Fibroblast of skin of right biceps (primary cell): ENCODE results near the gene KCNJ3.
A peak's percentile ranks its signal among the peaks of the same experiment; 100 is the strongest.

Experiments
- DNase-seq: peaks from one replicate; pipeline ENCODE4 v3.0.0-alpha.2; 2013

Gene KCNJ3

DNA sequence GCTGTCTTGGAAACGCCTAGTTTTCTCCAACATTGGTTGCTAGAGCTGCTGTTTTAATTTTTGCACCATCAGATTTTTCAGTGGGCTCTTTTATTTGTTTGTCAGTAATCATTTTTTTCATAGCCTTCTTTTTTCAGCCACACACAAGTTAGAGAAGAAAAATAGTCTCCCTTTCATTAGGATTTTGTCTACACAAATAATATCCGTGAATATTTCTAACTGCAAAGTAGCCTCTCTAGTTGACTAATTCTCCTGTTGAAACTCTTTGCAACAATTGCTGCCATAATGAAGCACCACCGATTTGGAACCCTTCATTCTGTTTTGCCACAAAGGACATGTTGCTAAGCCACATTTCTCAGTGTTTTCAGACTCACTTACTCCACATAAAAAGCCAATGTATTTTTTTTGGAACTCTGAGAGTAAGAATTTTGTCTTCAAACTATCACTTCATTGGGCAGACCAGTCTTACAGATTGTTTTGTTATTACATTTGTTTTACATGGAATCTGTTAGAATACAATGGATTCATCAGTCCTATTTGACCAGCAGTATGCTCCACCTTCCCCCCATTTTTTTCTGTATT lies 9.6 kb downstream of the KCNJ3 start:
- no peak for DNase-seq

DNA sequence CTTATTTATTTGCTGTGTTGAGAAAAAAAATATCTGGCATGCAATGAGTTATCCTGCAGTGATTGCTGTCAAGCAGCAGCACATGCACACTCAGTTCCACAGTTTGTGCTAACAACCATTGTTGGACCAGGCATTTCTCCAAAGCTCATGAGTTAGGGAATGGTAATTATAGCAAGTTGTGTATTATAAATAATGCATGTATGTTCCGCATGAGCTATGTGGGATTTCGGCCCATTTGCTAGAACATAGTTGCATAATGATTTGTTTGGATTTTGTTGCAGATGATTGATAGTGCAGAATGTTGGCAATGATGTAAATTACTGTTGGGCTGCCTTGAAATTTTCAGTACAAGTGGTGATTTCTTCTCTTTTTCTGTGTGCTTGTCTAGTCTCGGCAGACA lies 10.7 kb downstream of the KCNJ3 start:
- DNase-seq = no peak

DNA sequence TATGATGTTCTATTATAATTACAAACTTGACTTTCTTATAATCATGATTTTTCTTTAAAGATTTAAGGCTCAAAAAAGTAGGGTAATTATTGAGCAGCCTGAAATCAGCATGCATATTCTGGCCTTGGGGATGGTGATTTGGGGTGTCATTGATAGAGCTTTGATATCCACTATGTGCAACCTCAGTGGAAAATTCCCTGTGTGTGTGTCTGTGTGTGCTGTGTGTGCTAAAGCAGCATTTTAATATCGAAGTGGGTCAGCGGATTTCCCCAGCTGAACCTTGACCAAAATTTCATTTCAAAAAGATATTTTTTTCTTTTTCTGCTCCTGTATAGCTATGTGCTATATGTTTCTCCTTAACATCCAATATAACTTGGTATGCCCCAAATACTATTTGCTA lies 11.6 kb downstream of the KCNJ3 start:
- DNase-seq = no peak

DNA sequence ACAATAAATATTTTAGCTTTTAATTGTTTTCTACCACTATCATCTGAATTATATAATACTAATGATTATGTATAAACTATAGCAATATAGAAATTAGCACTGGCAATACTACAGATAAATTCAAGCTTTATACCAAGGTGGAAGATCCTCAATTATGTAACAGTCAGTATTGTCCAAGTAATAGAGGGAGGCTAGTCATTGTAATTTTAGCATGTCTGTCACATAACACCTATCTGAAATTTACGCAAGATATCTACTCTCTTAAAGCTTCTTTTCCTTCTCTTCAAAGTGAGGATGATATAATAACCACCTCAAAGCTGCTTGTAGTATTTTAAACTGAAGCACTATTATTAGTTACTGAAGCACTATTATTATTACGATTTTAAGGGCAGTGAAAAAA lies 12.2 kb downstream of the KCNJ3 start:
- DNase-seq = no peak

DNA sequence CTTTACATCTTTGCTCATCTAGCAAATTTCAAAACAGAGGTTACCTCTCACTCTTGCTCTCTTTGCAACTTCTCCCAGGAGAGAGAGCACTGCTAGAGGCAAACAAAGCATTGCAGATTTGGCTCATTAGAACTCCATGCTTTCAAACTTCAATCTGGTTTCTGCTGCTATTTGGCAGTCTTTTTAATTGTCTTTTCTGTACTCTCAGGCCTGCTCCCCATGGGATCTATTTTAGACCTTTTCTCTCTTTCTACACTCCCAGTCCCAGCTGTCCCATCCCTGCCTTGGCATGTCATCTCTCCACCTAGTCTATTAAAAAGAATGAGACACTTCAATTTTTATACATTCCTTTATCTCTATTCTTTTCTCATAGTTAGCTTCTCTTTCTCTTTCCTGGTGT lies 15.2 kb downstream of the KCNJ3 start:
- no peak for DNase-seq

DNA sequence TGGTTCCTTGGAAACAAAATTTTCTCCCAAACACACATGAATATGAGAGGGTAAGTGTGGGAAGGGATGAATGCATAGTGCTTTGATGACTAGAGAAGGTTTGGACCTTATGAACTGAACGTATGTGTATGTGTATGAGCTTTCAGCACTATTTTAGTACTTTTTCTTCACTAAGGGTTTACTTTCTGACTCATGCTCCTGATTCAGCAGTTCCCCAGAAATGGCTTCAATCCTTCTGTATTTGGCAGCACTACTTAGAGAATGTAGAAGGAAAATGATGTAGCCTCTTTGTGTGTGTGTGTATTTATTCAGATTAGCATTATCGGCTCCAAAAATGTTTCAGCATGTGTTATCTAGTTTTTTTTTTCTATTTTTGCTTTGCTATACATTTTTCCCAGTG lies 22.2 kb downstream of the KCNJ3 start:
- peak; percentile 45 for DNase-seq

DNA sequence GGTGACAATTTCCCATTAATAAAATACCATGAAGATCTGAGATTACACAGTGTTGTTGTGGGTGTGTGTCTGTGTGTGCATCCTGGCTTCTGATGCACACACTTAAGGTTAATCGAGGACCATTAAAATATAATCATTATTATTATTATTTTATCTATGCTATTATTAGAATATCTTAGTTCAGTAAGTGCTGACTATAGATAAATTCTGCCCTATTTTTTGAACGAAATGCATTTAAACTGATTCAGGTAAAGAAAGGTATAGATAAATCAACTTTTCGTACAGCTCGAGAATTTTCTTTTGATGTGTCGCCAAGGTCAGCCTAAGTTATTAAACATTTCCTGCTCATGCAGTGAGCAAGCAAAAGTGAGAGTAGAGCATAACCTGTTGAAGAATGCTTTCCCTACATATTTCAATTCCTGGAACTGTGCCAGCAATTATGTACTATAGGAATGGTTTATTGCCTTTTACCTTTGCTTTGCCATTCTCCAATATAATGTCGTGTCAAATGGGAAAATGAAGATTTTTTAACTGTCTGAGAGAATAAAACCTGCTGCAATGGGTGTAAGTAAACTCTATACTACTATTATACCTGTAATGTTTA lies 25.8 kb downstream of the KCNJ3 start:
- DNase-seq = no peak

DNA sequence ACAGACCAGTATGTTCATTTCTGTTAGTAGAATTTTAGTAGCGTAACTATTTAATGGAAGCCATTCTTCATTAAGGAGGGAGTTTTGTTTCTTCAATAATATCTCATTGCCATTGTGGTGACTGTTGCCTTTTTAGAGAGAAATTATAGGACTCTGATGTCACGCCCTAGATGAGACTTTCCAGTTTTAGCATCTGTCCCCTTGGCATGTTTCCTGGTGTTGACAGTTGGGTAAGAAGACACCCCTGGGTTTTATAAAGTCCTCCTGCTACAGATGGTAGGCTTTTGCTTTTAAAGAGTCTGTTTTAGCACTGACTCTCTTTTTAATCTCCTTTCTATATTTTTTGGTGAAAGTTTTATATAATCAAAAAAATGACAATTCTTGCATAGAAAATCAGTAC lies 41.9 kb downstream of the KCNJ3 start:
- no peak for DNase-seq

DNA sequence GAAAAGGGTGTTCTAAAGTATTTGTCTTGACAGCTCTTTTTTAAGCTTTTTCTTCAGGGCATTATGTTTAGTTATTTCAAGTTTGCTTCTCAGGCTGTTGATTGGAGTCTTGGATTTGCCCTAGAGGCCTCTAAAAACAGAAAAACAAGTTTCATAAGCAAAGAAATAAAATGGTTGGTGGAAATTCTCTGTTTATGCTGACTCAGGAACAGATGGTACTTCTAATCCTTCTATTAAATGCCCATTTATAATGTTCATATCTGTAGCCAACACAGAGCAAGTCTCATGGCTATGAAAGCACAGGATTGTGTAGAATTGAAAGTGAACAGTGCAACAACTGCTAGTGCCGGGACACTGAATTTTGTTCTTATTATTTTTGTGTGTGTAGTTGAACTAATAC lies 60.4 kb downstream of the KCNJ3 start:
- DNase-seq = no peak

DNA sequence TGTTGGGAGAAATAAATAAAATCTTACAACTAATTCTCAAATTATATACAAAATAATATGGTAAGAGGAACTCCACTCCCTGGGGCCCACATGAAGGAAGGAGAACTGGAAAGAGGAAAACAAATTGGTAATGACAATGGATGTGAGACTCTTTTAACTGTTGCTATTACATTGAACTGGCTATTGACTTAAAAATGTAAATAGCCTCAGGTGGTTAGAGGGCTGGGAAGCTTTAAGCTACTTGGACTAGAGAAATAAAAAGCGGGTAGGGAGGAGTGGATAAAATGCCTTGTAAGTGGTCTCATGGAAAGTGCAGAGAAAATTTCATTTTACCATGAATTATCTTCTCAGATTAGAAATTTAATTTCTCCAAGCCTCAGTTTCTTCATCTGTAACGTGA lies 64.1 kb downstream of the KCNJ3 start:
- no peak for DNase-seq

DNA sequence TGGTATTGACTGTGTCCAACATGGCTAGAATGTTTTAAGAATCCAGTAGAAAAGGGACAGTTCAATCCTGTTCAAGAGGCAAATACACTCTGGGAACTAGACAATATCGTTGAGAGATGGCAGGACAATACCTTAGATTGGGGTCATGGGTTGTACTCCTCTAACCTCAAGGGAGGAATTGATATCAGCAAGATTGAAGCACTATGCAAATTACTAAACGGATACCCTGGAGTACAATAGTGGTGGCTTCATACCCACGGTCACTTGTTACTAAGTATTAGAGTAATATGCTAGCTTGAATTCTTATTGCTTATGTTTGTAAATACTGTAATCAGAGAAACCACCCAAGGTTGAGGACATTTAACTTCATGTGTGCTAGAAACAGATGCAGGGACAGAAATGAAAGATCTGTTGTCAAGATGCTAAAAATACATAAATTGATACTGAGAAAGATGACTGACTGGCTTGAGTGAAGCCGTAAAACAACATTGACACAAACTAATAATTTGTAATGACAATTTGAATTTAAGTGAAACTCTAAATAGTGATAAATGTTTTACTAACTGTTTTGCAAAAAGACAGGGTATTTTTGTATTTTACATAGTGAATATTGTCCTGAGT lies 73.3 kb downstream of the KCNJ3 start:
- no peak for DNase-seq

DNA sequence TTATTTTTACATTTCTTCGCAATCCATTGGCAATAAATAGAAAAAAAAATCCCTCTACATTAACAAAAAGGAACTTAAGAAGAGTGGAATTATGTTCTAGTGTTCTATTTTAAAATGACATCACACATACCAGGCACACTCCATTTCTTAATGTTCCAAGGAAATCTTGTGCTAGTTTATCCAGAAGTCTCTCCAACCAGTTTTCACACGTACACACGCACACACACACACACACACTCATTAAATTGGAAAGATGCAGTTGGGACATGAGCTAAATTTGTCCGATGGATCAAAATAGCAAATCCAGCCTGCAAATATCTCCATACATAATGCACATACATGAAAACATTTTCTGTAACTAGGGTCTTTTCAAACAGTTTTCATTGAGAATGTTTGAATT lies 78.3 kb downstream of the KCNJ3 start:
- DNase-seq = no peak

DNA sequence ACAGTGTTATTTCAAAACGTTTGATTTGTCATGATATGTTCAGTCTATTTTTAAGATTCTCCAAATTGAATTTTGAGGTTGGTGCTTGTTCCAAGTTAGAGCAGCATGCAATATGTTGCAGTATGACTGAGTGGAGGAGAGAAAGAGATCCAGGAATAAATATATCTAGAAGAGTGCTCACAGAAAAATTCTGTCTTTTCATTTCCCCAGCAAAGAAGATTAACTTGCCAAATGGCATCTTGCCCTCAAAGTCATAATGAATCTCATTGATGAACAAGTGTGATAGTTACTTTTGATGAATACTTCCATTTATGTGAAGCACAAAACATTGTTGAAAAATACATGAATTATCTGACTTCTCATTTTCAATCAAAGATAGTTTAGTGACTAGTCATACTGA lies 95.9 kb downstream of the KCNJ3 start:
- DNase-seq = no peak

DNA sequence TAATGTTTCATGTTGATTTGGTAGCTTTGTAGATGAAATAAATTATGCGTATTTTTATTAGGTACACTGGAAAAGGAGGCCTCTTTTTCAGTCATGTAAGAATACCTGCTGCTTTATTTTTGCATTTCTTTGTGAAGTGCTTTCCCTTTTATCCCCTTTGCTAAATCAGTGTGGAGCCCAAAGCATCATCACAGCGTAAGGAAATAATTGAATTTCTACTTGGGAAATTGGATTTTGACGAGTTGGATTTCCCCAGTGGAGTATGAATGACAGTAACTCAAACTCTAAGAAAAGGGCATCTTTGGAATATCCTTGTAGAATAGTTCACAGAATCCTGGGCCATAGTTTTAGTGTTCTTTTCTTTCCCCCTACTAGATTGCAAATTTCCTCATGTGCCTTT lies 97.2 kb downstream of the KCNJ3 start:
- no peak for DNase-seq

DNA sequence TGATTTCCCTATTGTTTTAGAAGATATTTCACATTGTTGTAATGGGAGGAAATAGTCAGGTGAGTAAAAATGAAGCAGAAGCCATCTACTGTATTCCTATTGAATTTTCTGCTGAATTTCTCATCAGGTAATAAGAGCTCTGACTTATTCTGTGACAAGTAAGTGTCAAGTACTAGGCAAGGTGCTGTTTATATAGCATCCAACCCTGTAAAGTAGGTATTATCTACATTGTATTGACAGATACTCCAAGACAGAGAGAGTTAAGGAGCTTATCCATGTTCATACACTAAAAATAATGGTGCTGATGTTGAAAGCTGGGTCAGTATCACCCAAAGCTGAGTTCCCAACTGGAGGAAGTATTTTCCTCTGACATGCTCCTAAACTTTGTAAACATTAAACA lies 106.0 kb downstream of the KCNJ3 start:
- no peak for DNase-seq

DNA sequence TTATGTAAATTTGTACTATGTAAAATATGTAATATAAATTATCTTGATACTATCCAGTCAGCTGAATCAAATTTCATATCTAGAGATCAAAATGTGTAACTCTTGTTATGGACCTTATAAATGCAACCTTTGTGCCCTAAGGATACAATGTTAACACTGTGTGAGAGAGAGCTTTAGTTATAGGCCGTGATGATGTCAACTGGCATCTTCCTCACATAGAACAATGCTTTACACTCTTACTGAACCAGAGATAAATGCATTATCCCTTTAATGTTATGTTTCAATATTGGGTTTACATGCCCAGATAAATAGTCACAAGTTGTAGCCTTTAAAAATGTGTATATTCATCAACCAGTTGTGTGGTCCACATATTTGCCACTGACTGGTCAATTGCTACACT lies 115.1 kb downstream of the KCNJ3 start:
- DNase-seq = no peak

DNA sequence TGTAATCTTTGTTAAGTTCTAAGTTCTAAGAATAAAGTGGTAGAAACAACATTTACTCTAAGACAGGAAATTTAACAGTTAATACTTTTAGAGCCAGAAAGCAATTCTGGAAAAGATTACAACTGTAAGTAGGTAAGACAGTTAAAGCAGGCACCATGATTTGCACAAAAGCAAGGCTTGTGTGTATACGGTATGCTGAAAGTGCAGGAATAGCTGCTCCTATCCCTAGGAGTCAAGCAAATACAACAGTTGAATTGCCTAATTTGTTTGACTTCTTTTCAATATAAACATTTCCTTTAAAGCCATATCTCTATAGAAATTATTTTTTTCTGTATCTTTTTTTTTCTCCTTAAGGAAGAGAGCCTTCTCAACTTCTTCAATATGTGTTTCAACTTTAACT lies 116.4 kb downstream of the KCNJ3 start:
- DNase-seq = no peak

DNA sequence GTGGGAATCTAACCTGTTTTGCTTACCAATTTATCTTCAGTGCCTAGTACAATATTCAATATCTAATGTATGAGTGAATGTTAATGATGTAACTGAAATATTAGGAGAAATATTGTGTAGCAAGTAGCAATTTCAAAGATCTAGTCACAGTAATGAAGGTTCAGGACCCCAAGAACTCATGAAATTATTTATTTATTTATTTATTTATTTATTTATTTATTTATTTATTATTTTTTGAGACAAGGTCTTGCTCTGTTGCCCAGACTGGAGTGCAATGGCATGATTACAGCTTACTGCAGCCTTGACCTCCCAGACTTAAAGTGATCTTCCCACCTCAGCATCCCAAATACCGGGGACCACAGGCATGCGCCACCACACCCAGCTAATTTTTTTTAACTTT lies 126.9 kb downstream of the KCNJ3 start:
- no peak for DNase-seq

DNA sequence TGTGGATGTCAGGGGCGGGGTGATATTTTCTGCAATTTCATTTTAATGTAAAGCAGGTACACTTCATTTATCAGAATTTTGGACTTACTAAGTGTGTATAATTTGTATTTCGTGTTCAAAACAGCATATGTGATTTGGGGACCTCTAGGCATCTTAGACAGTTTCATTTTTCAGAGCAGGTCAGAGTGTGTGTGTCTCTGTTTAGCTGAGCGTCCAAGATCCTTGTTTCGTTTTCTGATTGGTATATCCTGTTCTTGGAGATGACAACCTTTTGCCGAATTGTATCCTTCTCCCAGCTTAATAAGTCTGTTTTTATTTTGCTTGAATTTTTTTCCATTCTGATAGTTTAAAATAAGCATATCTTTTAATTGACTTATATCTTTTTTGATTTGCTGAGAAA lies 128.3 kb downstream of the KCNJ3 start:
- DNase-seq = no peak

DNA sequence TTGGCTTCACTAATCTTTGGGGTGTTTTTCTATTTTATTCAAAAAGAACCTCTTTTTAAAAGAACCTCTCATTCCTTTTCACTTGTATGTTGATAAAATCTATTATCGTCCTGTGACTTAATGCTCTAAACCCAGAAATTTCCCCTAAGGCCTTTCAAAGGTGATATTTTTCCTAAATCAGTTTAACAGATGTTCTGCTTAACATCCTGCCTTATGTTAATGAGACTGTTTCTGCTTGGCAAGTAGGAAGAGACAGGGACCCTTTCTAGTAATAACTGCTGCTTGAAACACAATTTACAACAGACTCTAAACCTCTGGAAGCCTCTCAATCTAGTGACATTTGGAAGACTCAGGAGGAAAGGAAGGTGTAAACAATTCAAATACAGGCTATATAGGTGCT lies 128.8 kb downstream of the KCNJ3 start:
- DNase-seq = no peak

DNA sequence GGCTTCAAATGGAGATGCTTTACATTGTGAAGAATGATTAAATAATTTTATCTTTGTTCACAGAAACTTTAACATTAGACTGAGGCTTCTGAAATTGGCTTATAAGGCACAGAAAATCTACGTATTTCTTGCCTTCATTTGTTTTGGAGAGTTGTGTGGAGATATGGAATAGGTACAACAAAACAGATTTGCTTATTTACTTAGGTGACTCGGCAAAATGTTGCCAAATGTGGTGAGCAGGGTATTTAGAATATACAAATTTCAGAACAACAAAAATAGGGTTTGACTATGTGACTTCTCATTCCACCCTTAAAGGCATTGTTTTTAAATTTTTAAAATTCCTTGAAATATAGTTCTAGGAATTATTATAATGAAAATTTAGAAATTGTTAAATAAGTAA lies 134.2 kb downstream of the KCNJ3 start:
- DNase-seq = no peak

DNA sequence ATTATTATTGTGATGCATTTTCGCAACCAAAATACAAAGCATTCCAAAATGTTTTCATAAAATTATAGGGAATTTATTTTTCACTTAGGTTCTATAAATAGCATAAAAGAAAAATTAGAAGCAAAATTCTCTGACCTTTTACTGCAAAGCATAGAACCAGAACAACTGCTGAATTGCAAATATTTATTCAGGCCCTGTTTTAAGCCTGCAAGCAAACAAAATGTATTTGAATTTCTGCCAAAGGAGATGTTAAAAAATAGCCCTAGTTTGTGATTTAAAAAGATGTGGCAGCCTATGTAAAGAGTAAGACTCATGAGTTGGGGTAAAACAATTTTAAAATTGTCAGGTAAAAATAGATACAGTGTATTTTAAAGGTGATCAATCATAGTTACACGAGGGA lies 138.1 kb downstream of the KCNJ3 start:
- DNase-seq = no peak

DNA sequence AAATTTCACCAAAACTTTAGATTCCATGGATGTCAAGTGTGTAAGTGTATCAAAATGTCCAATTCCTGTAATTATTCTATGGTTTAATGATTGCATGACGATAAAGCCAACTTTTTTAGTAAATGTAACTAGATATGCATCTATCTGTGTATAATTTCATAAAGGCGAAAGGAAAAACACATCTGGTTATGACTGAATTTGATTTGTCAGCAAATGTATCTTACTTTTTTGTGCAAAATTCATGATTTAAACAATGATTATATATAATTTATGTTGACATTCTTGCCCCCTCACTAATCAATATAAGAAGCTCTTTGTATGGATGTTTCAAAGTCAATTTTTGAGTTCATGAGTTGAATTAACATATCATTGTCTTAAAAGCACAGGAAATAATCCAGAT lies 138.5 kb downstream of the KCNJ3 start:
- no peak for DNase-seq

DNA sequence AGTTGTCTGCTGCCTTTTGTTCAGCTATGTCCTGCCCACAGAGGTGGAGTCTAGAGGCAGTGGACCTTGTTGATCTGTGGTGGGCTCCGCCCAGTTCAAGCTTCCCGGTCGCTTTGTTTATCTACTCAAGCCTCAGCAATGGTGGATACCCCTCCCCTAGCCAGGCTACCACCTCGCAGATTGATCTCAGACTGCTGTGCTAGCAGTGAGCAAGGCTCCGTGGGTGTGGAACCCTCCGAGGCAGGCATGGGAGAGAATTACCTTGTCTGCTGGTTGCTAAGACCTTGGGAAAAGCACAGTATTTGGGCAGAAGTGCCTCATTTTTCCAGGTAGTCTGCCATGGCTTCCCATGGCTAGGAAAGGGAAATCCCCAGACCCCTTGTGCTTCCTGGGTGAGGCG lies 146.0 kb downstream of the KCNJ3 start:
- no peak for DNase-seq

DNA sequence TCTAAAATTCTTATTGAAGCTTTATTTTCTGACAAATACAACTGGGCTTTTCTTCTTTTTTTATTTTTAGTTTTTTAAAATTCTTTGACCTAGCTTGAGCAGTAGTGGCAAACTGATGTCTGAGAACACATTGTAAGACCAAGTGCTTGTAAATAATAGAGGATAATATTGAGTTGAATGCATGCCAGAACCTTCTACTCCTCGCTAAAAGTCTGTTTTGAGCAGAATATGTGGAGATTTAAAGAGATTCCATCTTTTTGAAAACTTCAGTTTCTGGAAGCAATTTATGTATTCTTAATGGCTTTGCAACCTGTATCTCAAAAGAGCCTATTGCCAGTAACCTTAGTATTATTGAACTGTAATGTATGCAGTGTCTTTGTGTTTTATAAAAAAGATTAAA lies 148.3 kb downstream of the KCNJ3 start:
- no peak for DNase-seq
